Retina (tissue), 1 donor: ENCODE measurements around the gene SULT1C4.
"Not testable (repeated sequence)": the region's sequence is repeated elsewhere in the genome, so short reads cannot be mapped to it uniquely, and the experiment has no call there.

ENCODE experiments used
- DNase-seq: peaks from one replicate; pipeline ENCODE4 v3.0.0-alpha.2; 2016

SULT1C4 gene

GRCh38 chr2:108377815-108378630, at the start of gene SULT1C4:
TSS of gene SULT1C4 (plus strand) at chr2:108377954. CDS start at chr2:108378338, 384 bp downstream.
- DNase-seq, result peak; percentile 91

DNA sequence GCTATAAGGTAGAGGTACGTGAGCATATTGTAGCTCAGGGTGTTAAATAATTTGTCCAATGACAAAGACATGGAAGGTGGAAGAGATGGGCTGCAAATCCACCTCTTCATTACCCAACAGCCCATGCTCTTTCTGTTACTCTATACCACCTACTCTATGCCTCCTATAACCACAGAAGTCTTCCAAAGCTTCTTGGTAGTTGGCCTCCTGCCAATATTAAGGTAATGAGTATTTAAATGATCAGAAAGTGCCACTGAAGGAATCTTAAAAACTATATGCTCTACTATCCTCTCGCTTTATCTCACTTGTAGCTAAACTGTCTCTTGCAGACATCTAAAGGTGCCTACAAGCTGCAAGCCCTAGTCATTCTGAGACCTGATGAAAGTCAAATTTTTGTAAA, 48.0 kb upstream of the SULT1C4 start:
- DNase-seq, result no peak

GRCh38 chr2:108330979-108331378, 46.8 kb upstream of the SULT1C4 start:
- DNase-seq, result no peak

DNA sequence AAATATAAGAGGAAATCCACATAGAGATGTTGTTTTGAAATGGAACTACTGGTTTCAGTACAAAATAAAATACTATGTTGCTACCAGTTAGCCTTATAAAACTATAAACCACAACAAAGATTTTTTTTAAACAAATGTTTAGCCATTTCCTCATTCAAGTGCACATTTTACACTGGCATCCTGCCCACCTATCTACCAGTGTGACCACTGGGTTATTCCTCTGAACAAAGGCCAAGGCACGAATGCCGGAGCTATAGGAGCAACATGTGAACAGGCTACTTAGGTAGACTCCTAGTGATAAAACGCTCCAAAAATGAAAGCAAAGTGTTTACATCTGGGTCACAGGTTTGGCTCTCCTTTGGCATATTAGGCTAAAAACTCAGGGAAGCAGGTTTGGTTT, 31.8 kb upstream of the SULT1C4 start:
- no peak for DNase-seq

DNA sequence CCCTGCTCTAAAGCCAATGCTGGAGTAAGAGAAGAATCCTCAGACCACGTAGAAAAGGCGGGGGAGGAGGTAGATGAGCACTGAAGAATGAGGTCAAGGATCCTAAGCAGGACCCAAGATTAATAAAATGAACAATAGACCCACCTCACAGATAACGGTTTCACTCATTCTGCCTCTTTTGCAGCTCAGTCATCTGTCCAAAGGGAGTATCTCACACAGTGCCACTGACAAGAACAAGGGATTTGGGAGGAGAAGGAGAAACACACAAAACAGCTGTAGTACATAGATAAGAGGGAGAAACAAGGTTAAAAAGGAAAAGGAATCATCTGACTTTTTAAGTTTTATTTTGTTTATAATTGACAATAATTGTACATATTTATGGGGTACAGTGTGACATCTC, 30.9 kb upstream of the SULT1C4 start:
- DNase-seq, result no peak

GRCh38 chr2:108347786-108348185, 30.0 kb upstream of the SULT1C4 start:
- DNase-seq, result no peak

- no peak for DNase-seq
Observed at GRCh38 chr2:108348816-108349570, 28.8 kb upstream of the SULT1C4 start.

DNA sequence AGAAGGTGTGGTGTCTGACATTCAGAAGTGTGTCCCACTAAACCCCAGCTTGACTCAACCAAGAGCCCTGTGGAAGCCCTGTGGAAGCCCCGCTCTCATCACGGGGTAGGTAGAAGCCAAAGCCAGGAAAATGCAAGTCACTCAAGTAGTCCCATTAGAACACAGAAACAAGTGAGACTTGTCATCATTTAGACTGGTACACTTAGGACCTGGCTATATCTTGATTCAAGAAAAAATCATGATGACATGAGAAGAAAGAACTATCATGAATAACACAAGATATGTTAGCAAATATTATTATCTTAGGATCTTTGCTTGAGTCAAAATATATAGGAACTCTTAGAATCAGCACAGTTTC, 28.2 kb upstream of the SULT1C4 start:
- no peak for DNase-seq

DNA sequence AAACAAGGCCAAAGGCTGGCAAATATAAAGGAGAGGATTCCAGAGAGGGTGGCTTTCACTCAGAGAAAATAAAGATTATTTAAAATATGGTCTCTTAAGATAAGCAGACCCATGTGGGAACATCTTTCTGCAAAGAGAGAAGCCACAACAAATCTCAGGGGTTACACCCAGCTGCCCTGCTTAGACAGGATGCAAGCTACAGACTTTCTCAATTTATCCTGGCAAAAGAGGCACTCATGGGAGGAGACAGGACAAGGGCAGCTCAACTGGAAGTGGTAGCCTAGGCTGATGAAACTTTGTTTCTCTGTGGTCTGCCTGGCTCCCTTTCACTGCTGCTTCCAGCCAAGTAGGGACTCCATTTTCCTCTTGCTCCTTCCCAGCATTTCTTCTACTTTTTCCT, 25.9 kb upstream of the SULT1C4 start:
- DNase-seq, result no peak

DNA sequence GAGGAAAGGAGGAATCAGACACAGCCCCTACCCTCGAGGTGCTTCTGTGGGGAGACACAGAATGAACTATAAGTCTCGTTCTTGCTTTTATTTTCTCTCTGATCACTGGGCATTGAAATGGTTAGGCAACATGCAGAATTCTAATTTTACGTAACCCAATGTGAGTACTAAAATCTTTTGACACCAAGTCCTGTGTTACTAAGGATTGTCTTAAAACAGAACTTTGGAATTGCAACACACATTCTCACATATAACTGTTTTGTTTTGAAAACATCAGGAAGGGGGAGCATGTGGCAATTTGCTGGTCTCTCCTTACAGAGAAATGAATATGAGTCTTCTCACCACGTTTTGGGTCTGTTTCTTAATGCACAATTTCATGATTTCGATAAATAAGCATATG, 23.6 kb upstream of the SULT1C4 start:
- no peak for DNase-seq

- no peak for DNase-seq
Observed at GRCh38 chr2:108355906-108356734, 21.6 kb upstream of the SULT1C4 start.

DNA sequence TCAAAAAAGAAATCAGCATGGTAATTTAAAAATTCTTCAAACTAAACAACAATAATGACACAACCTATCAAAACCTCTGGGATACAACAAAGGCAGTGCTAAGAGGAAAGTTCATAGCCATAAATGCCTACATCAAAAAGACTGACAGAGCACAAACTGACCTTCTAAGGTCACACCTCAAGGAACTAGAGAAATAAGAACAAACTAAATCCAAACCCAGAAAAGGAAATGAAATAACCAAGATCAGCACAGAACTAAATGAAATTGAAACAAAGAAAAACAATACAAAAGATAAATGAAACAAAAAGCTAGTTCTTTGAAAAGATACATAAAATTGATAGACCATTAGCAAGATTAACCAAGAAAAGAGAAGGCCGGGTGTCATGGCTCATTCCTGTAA, 18.4 kb upstream of the SULT1C4 start:
- DNase-seq, result not testable (repeated sequence)

DNA sequence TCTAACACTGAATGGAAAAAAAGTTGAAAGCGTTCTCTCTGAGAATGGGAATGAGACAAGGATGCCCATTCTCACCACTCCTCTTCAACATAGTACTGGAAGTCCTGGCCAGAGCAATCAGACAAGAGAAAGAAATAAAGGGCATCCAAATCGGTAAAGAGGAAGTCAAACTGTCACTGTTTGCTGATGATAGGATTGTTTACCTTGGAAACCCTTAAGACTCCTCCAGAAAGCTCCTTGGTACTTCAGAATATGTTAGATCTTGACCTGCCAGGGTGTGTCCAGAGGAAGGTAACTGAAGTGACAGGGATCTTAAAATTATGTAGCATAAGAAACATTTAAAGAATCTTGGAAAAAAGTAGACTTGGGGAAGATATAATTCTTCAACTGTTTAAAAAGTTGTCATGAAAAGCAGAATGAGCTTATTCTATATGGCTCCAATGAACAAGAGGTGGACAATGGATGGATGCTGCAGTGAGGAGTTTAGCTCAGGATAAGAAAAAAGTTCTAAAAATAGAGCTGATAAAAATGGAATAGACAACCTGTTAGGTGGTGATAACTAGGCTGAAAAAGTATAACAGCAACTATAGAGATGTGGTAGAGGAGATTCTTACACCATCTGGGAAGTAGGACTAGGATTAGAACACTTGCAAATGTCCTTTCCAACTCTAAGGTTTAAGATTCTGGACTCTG, 16.8 kb upstream of the SULT1C4 start:
- DNase-seq, result no peak

DNA sequence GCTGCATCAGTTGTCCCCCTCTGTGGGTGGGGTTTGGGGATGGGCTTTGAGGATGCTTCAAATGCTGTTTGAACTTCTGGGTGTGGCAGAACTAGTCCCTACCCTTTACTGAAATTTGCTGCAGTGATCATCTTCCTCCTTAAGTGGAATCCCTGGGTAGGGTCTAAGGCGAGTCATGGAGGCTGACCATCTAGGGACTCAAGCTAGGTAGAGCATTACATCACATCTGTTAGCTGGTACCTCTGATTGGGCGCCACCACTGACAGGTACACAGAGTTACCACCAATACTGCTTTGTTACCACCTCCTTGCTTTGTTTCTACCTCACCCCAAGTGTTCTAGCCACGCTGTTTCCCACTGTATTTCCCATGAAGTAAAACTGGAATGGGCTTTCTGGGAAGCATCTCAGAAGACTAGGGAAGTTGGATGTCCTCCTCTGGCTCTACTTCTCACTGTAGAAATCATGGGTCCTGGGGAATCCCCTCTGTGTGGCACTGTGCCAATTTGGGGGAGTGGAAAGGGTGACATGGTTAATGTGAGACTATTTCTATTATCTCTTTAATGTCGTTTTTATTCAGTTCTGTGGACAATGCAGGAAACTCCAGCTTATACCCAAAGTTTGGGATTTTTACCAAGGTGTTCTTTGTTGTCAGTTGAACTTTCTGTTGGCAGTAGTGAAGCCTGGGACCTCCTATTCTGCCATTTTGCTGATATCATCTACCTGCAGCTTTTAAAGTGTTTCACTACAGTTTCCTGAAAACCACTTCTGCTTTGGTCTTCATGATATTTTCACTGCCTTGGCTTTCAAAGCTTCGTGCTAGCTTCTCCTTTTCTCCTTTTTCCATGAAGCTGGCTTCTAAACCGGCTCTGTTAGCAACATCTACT, 14.5 kb upstream of the SULT1C4 start:
- DNase-seq, result no peak

DNA sequence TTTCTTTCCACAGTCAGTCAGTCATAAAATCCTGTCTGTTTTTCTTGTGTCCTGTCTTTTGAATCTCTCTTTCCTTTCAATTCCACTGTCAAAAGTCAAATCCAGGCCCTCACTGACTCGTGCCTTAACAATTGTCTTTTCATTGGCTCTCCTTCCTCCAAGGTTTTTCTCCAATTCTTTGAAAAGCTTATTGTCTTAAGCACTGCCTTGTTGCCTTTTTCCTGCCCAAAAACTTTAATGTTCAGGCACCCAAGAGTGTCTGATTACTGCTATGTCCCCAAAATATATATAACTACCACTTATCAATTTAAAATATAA, 13.9 kb upstream of the SULT1C4 start:
- DNase-seq, result no peak

DNA sequence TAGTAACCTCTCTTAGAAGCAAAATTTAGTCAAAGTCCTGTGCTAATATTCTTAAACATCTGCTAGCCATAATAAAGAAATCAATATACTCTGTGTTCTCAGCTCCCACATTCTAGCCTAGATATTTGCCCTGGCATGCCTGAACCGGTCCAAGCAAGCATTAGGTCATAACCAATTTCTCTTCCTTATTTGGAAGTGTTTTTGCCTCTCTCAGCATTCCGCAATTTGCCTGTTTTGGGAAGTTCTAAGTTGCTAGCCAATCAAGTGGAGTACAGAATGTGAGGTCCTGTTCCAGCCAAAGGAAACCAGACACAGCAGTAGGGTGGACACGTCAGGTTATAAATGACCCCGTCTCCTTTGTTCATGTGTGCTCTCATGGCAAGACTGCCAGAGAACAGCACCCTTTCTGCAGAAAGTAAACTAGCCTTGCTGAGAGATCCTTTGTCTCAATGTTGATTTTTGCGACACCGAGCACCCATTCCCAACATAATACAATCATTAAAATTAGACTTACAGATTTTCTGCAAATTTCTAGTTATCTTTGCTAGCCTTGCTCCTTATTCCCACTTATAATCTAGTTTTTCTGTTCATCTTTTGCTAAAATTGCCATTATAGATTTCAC, 13.0 kb upstream of the SULT1C4 start:
- no peak for DNase-seq

- no peak for DNase-seq
Observed at GRCh38 chr2:108365656-108366055, 12.1 kb upstream of the SULT1C4 start.

DNA sequence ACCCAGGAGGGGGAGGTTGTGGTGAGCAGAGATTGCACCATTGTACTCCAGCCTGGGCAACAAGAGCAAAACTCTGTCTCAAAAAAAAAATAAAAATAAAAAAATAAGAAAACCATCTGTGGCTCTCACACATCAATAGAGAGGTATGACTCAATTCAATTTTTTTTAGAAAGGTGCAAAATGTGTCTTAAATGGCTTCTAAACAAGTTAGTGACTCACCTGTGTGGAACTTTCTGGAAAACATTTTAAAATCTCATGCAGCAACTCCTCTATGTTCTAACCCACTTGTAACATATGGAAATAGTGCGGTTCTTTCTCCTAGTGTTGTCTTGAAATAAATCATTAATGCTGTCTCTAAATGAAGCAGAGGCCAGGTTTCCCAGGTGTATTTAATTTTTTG, 10.7 kb upstream of the SULT1C4 start:
- DNase-seq, result no peak

DNA sequence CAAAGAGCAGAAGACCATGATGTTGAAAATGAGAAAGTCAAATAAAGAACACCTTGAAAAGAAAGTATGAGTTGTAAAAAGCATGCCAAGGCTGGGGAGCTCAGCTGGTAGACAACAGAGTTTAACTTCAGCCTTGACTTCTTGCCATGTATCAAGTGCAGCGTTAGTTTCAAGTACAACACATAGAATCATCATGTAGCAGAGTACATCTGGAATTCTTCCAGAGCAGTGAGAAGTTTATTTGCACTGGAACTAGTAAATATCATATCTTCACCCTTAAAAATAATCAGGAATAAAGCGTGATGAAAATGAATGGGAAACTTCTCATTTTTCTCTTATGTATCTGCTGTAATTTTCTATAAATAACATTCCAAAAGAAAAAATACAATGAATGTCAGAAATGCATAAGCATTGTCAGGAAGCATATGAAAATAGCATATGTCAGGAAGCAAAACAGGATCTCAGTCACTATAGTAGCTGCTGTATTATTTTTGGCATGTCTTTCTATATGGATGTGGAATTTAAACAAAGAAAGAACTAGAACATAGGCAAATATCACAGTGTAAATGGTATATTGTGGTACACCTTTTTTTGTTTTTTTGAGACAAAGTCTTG, 10.1 kb upstream of the SULT1C4 start:
- DNase-seq, result no peak

- no peak for DNase-seq
Observed at GRCh38 chr2:108369153-108369552, 8.6 kb upstream of the SULT1C4 start.

GRCh38 chr2:108370080-108370479, 7.7 kb upstream of the SULT1C4 start:
- DNase-seq, result no peak
